Upper lobe of left lung (tissue), 6 donors: Measurements from ENCODE around the gene DIPK1C. TPM values are rescaled to one million over a fixed set of nuclear protein-coding genes. Genes with fewer than 3 reads are reported as not detected.

Source experiments
- ATAC-seq, 2 donors: fragments of 200-7000 bp; cut with Tn5 transposase; one replicate each; pipeline ENCODE4 v1.9.1; 2022; ENCODE audit warnings: mild to moderate bottlenecking in 2 of 2, moderate library complexity in 2 of 2; ENCODE audit not compliant: low FRiP score in 2 of 2
- DNase-seq, 2 donors: peaks; one replicate each; pipeline ENCODE4 v3.0.0-alpha.2; 2019 to 2020
- H3K27ac ChIP-seq, 4 donors: fragments of 200-600 bp; sonication (generic); one replicate each; pipeline ENCODE4 v1.5.1; 2016 to 2019
- H3K27me3 ChIP-seq, 4 donors: fragments of 200-600 bp; sonication (generic); one replicate each; pipeline ENCODE4 v1.5.1; 2017 to 2019
- H3K36me3 ChIP-seq, 4 donors: fragments of 200-600 bp; sonication (generic); one replicate each; pipeline ENCODE4 v1.5.1; 2016 to 2019
- H3K4me1 ChIP-seq, 4 donors: fragments of 200-600 bp; sonication (generic); one replicate each; pipeline ENCODE4 v1.5.1; 2018 to 2019
- H3K4me3 ChIP-seq, 4 donors: fragments of 200-600 bp; sonication (generic); one replicate each; pipeline ENCODE4 v1.5.1; 2017 to 2019; ENCODE audit warnings: mild to moderate bottlenecking in 2 of 4, moderate library complexity in 1 of 4
- H3K9me3 ChIP-seq, 4 donors: fragments of 200-600 bp; sonication (generic); one replicate each; pipeline ENCODE4 v1.5.1; 2018 to 2019
- EP300 ChIP-seq, 4 donors: sonication (generic); formaldehyde crosslinking; IDR thresholded peaks; one replicate each; pipeline ENCODE4 v1.5.1; 2017; ENCODE audit warnings: antibody characterized with exemption in 4 of 4, control low read depth in 2 of 4
- POLR2A ChIP-seq, 4 donors: fragments of 450-650 bp; IDR thresholded peaks; one replicate each; pipeline ENCODE4 v1.5.1; 2016 to 2017; ENCODE audit warnings: antibody characterized with exemption in 4 of 4, mild to moderate bottlenecking in 2 of 4
- POLR2AphosphoS5 ChIP-seq, 2 donors: sonication (generic); formaldehyde crosslinking; IDR thresholded peaks; one replicate each; pipeline ENCODE4 v1.5.1; 2017; ENCODE audit warnings: antibody characterized with exemption in 2 of 2
- WGBS, 2 donors: methylation state at CpG; one replicate each; pipeline ENCODE4 v1.1.5; 2017 to 2018; 5-methylcytosine and 5-hydroxymethylcytosine counted together
- total RNA-seq, 6 donors: library from RNA; depleted of rRNA in 4 of 6; stranded (reverse); fragments of >200 nt in 4 of 6; gene quantifications; one replicate each; pipeline versions ENCODE4 v1.1.0 to v1.2.1, GENCODE V29; 2016 to 2021
- TF ChIP-seq, protein P1 (sequence below), 6 experiments: fragments of 450-650 bp in 4 of 6; fragments of 200-600 bp in 2 of 6; sonication (generic) in 2 of 6; IDR thresholded peaks; one replicate each; pipeline ENCODE4 v1.5.1; 2016 to 2019; ENCODE audit warnings: antibody characterized with exemption in 6 of 6
- donor health status: DM: no; HTN: no; CAD: no; lungs with moderate emphysema.
- donor health status: DM: no; HTN: yes; CAD: no; lungs with severe emphysema.

The DIPK1C gene
- total RNA-seq, 6 donors from 2014 or later, result 0.13 to 0.89 TPM; not detected in 4

DNA sequence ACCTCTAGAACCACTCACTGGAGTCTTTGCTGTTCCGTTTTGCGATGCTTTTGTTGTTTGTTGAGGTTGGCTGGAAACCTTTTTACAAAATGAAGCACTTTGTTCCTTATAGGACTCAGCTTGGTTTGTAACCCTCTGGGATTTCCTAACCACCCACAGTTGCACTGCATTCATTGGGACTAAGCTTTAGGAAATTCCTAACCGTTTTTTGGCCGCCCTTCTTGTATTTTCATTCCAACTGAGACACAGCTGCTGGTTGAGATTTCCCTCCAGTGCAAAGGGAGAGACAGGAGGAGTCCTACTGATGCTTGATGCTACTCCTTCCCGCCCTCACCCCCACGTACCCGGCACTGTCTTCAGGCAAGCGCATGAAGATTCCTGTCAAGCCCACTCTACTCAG, 6.1 kb upstream of the DIPK1C start:
- DNase-seq, result no peak
- no peak for ATAC-seq
- TF ChIP-seq POLR2A (IDR thresholded peaks at IDR 0.05) (no peak), EP300 (IDR thresholded peaks at IDR 0.05) (no peak), POLR2AphosphoS5 (IDR thresholded peaks at IDR 0.05) (no peak)
- TF ChIP-seq, protein P1, sequence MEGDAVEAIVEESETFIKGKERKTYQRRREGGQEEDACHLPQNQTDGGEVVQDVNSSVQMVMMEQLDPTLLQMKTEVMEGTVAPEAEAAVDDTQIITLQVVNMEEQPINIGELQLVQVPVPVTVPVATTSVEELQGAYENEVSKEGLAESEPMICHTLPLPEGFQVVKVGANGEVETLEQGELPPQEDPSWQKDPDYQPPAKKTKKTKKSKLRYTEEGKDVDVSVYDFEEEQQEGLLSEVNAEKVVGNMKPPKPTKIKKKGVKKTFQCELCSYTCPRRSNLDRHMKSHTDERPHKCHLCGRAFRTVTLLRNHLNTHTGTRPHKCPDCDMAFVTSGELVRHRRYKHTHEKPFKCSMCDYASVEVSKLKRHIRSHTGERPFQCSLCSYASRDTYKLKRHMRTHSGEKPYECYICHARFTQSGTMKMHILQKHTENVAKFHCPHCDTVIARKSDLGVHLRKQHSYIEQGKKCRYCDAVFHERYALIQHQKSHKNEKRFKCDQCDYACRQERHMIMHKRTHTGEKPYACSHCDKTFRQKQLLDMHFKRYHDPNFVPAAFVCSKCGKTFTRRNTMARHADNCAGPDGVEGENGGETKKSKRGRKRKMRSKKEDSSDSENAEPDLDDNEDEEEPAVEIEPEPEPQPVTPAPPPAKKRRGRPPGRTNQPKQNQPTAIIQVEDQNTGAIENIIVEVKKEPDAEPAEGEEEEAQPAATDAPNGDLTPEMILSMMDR (IDR thresholded peaks at IDR 0.05), result no peak
- Histone ChIP-seq H3K9me3 (no peaks in the 10 kb centered on the region), H3K27me3 (no peaks in the 10 kb centered on the region), H3K27ac (no peak overlapping the region), H3K4me1 (no peaks in the 10 kb centered on the region), H3K36me3 (no peaks in the 10 kb centered on the region), H3K4me3 (no peak overlapping the region)
- 76 to 88% methylated on average over 8 of the region's 8 CpGs for WGBS, 2 donors

DNA sequence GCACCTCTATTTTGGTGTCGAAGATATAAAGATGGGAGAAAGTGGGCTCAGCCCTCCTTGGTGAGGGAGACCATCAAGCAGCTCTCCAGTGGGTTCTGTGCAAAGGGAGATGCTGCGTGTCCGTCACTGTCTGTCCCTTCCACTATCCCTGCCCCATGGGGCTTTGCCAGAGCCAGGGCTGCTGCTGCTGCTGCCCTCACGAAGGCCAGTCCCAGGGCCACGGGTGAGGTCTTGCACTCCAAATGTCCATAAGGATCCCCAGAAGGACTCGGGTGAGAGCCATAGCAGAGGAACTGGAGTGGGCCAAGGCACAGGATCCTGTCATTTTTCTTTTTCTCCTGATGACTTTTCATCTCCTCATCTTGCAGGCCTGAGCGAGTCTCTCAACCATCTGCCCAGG, 3.7 kb upstream of the DIPK1C start:
- Histone ChIP-seq H3K4me1 (peaks cover 9 to 17% (median 12%) of the 10 kb centered on the region in 4 donors), H3K9me3 (no peaks in the 10 kb centered on the region), H3K36me3 (no peaks in the 10 kb centered on the region), H3K27me3 (peaks cover 0 to 19% (median 11%) of the 10 kb centered on the region in 4 donors), H3K27ac (no peak overlapping the region), H3K4me3 (no peak overlapping the region)
- DNase-seq (no peak), ATAC-seq (no peak)
- TF ChIP-seq, protein P1 (IDR thresholded peaks at IDR 0.05), result no peak
- no peak for TF ChIP-seq POLR2AphosphoS5 (IDR thresholded peaks at IDR 0.05)
- 88 to 91% methylated on average over 7 of the region's 7 CpGs for WGBS, 2 donors

DNA sequence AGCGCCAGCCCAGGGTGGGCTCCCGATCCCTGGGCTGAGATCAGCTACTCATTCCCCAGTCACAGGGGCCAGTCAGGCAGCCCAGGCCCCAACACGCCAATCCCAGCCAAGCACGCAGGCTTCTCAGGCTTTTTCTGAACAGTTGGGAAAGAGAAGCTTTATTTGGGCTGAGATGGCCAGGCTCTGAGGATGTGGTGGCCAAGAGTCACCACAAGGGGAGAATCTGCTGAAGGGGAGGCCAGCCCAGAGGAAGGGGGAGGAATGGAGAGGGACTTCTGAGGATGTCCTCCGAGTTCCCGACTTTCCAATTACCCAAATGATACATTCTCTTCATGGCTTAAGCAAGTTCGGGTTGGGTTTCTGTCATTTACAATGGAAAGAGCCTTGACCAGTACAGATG, 2.8 kb upstream of the DIPK1C start:
- Histone ChIP-seq H3K4me1 (peaks cover 9 to 17% (median 12%) of the 10 kb centered on the region in 4 donors), H3K9me3 (no peaks in the 10 kb centered on the region), H3K27ac (no peak overlapping the region), H3K27me3 (peaks cover 0 to 20% (median 12%) of the 10 kb centered on the region in 4 donors), H3K36me3 (no peaks in the 10 kb centered on the region), H3K4me3 (no peak overlapping the region)
- DNase-seq, result no peak
- ATAC-seq, result no peak
- TF ChIP-seq, protein P1 (IDR thresholded peaks at IDR 0.05), result peak in 1 of 6 experiments; percentile 18
- TF ChIP-seq POLR2AphosphoS5 (IDR thresholded peaks at IDR 0.05), result no peak
- WGBS, 2 donors, result 60 to 65% methylated on average over 7 of the region's 7 CpGs

DNA sequence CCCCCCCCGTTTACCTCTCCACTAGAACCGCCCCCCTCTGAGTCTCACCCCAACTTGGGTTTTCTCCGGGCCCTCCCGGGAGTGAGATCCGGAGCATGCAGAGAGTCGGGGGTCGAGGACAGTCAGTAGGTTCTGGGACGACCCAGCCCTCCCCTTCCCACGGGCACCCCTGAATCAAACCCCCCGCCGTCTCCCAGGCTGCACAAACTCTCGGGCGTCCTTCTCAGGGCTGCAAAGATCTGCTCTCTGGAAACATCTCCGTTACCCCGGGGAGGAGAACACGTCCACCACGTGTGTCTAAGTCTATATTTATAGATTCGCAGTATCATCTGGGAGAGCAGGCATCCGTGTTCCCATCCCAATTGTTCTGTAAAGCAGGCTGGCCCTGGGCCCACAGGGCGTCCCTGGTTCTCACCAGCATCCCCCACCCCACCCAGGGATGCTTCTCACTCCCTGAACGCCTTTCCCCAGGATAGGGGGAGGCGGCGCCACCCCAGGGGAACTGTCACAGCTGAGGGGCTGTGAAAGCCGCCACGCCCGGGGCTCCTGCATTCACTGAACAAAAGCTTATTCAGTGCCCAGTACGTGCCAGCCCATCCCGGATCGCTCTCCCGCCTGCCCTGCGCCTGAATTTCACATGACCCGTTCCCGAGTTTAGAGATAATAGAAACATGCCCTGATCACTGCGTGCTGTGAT, 765 bp upstream of the DIPK1C start:
- Histone ChIP-seq H3K9me3 (no peaks in the 10 kb centered on the region), H3K27me3 (peaks cover 0 to 26% (median 13%) of the 10 kb centered on the region in 4 donors), H3K4me3 (no peak overlapping the region)

More for the DNA sequence above, 765 bp upstream of the DIPK1C start:
- H3K4me1 ChIP-seq, result peaks cover 9 to 17% (median 12%) of the 10 kb centered on the region in 4 donors
- TF ChIP-seq, protein P1 (IDR thresholded peaks at IDR 0.05), result no peak
- no peak for TF ChIP-seq POLR2A (IDR thresholded peaks at IDR 0.05)
- TF ChIP-seq EP300 (IDR thresholded peaks at IDR 0.05), result no peak
- TF ChIP-seq POLR2AphosphoS5 (IDR thresholded peaks at IDR 0.05), result no peak
- no peaks in the 10 kb centered on the region for H3K36me3 ChIP-seq
- ATAC-seq, result no peak
- no peak overlapping the region for H3K27ac ChIP-seq
- WGBS, 2 donors, result 41 to 55% methylated on average over 19 to 33 of the region's 34 CpGs
- DNase-seq, result peak in 1 of 2 donors; percentile 66
